ENCODE results near the gene DENND1A.

DENND1A gene

DNA sequence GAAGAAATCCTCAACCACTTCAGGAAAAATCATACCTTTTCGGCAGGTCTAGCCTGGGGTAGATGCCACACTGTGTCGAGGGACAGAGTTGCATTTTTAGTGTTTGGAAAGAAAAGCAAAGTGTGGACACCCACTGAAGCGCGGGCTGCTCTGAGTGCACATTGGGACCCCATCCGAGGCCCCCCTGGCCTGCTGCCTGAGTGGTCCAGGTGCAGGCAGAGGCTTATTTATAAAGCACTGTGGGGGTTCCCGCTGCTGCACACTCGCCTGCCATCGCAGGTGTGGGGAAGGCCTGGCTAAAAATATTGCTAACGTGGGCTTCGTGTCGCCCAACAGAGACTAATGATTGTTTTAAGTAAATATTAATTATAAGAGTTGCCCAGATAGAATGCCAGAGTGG lies 454.5 kb downstream of the DENND1A start:
- no peak for DNase-seq

DNA sequence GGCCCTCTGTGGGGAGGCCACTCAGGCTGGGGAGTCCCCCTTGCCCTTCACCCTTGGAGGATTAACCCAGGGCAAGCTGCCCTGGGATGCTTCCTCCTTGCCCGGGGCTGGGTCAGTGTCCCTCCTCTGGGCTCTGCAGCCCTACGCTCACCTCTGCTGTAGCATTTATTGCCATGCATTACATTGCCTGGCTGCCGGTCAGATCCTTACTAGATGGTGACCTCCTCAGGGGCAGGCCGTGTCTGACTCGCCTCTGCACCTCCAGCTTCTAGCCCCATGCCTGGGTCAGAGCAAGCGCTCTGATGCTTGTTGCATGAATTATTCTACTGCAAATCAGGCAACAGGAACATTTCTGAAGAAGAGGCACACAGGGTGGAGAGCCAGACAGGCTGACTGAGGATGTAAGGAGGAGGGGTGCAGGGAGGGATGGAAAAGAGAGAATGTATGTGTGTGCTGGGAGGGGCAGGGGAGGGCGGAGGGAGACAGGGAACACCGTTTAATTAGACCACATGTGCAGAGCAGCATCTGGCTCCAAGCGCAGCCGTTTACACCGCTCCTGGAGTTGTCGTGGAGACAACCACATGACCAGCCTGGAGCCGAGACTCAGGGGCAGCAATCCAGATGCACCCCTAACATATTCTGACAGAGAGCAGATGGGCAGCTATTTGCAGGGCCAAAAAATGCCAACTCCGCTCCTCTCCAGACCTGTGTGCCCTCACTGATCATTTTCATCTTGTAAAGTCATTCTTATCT lies 456.9 kb downstream of the DENND1A start:
- DNase-seq: no peak

DNA sequence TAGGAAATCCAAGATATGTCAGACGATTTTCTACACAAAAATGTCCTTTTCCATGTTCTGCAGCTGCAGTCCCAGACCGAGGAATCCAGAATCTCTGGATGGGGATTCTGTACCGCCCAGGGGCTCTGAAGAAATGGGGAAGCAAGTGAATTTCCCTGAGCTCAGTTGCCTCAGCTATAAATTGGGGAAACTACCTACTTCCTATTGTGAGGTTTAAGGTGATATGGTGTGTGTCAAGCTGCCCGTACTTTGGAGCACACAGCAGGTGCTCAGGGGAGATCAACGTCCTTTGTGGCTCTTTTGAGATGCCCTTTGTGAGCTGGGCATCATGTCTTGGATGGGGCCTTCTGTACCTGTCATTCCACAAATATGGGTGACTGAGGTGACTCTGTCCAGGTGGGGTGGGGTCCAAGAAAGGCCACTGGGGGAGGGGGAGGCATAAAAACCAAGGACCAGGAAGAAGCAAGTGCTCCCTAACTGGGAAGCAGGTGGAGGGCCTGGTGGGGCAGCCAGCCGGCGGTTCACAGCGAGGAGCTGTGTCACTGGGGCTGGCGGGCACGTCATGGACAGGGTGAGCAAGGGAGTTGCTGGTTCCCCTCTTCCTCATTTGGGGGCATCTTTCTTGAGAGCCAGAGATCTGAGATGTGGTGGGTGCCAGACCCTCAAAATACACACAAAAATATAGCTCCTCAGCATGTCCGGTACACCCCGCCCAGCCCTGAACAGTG lies 457.9 kb downstream of the DENND1A start:
- no peak for DNase-seq

DNA sequence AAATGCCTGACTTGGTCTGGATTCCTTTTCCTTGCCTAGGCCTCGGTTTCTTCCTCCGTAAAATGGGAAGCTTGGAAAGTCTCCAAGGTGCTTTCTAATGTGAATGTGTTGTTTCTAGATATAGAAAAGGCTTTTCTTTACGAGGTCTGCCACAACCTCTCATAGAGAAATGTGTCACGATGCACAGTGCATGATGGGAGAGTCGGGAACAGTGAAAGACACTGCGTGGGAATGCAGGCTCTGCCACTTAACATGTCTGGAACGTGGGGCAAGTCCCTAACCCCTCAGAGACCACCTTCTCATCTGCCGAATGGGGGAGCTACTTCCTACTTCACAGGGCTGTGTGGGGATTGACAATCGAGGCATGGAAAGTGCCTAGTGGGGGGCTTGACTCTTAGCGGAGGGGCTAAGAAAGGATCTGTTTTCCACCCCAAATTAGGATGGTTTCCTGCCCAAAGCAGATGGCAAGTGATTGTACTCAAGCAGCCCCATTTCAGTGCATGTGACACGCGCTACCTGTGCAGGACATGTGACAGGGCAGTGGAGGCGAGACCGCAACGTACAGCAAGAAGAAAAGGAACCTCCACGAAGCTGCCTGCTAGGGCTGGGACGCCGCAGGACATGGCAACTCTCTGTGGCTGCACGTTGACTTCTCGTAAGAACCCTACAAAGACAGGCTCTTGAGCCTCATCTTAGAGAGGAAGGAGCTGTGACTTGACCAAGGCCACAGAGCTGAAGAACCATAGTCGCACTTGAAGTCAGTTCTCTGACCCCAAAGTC lies 458.7 kb downstream of the DENND1A start:
- DNase-seq: no peak

DNA sequence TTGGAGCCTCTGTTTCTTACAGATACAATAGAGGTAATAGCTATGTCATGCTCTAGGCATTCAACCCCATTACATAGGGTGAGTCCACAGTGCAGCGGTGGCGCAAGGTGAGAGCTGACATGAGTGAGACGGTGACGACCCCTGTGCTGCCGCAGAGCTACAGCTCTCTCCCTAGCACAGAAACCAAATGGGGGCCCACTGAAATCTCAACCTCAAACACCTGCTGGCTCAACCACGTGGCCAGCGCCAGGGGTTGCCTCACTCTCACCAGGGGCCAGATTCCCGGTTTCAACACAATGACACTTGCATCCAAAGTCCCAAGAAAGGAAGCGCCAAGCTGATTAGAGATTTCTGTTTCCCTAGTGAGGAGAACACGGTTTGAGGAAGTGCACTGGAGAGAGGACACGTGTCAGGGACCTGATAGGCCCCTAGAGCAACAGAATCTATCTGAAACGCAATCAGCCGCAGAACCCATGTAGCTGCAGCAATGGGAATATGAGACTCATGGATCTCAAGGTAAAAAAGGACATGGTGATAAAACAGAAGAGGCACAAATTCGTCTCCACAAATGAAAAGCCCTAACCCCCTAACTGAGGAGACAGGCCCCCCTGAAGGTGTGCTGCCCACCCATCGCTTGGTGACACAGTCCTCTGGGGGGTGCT lies 459.7 kb downstream of the DENND1A start:
- DNase-seq: no peak

DNA sequence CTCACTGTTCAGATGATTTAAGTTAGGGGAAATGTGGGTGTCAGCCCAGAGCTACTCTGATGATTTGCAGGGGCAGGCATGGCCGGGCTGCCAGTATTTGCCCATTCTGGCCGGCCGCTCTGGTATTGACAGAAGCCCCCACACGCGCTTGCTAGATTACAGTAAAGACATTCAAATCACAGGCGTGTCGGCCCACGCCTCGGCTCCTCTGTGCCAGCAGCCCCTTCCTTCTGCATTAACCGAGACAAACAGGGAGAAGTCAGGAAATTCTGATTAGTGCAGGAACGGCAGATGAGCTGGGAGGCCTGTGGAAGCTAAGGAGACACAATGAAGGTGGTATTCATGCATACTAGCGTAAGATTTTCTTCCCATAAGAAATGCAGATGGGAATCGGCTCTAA lies 460.6 kb downstream of the DENND1A start:
- no peak for DNase-seq

DNA sequence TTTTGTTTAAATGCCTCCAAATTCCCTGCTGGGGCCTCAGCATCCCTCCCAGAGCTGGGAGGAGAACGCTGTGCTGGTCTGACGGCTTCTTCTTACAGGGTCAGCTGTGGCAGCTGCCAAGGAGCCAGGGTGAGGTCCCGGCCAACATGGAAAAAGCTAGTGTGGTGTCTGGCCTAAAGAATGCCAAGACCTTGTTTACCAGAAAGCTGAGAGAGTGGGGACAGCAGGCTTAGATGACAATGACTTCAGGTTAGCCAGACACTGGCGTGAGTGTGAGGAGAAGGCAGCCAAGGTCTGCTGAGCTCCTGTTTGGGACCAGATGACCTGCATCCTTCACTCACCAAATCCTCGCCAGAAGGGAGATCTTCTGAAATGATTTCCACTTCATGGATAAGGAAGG lies 461.4 kb downstream of the DENND1A start:
- no peak for DNase-seq

DNA sequence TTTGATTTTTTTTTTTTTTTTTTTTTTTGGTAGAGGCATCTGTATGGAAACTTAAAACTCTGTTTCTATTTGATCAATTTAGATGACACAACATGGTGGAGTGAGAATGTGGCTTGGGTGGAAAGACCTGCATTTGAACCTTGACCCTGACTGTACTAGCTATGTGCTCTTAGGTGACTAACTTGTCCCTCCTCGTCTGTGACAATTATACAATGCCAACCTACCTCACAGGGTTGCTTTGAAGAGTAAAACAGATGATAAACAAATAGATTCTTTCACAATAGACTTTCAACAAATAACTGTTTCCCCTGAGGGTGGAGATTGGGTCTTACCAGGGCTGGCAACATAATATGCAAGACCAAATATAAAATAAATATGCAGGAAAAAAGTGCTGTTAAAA lies 464.6 kb downstream of the DENND1A start:
- no peak for DNase-seq

DNA sequence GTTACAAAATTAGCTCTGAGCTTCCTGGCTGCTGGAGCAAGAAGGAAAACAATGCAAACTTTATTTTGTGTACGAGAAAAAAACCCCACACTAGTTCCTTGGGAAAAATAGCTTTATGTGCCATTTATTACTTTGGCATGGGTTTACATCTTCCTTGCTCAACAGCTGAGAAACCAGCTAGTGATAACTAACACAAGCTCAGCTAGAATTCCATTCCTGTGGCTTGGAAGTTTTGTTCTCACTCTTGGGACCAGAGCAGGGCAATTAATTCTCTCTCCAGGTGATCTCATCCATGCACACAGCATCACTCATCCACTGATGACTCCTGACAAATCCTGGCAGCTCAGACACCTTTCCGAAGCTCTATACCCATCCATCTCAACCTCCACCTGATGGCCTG lies 469.8 kb downstream of the DENND1A start:
- no peak for DNase-seq

DNA sequence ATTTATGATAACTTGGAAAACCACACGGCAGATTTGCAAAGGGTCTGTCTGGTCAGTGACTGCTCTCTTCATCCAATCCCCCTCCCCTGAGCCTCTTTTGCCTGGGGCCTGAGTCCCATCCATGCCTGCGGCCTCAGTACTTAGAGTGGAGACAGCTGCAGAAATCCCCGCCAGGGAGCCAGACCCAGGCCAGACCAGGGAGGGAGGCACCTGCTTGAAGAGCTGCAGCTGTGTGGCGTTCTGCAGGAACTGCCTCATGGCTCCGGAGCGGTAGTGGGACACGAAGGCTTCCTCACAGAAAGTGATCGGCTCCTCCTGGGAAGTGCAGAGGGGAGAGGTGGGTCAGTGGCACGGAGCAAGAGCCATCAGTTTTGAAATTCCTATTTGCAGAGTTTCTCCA lies 472.3 kb downstream of the DENND1A start:
- DNase-seq: no peak

DNA sequence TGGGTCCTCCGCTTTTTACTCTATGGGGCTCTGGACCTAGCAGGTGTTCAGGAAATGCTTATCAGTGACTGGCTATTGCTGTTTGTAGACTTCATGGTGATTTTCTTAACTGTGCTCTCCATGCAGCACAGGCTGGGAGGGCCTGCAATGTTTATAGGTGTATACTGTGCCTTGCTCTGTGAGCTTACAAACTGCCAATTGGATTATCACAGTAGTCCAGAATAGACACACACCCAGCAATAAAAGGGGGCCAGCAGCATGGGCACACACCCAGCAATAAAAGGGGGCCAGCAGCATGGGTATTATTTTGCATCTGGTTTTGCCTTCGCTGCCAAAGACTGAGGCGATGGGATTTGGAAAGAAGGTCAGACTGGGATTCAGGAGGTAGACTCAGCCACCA lies 473.9 kb downstream of the DENND1A start:
- no peak for DNase-seq

DNA sequence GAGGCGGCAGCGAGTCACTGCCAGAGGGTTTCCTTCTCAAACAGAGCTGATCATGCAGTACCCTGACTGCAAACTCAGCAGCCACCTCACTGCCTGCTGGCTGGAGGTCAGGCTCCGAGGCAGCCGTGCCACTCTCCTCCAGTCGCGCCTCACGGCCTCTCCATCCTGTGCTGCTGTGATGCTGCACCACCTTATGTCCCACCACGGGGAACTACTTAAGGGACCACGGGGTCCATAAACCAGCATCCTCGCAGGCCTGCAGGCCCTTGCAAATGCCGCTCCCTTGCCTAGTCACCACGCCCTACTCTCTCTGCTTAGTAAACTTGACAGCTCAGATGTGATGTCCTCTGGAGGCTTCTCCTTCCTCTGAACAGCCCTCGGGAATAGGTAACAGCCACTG lies 474.7 kb downstream of the DENND1A start:
- DNase-seq: no peak

DNA sequence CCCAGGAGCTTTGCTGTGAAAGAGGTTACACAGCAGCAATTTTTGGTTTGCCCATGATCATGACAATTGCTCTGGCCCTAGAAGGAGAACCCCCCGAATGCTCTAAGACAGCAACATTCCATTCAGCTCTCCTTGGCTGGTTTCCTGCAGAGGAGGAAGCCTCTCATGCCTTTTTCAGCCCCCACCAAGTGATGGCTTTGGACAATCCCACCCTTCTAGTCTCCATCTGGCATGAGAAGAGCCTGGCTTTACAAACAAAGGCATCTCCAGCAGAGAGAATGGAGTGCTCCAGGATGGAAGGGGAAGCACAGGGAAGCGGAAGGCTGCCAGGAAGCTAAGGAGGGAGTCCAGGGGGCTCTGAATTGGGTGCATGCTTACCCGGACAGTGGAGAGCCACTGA lies 475.6 kb downstream of the DENND1A start:
- DNase-seq: no peak

DNA sequence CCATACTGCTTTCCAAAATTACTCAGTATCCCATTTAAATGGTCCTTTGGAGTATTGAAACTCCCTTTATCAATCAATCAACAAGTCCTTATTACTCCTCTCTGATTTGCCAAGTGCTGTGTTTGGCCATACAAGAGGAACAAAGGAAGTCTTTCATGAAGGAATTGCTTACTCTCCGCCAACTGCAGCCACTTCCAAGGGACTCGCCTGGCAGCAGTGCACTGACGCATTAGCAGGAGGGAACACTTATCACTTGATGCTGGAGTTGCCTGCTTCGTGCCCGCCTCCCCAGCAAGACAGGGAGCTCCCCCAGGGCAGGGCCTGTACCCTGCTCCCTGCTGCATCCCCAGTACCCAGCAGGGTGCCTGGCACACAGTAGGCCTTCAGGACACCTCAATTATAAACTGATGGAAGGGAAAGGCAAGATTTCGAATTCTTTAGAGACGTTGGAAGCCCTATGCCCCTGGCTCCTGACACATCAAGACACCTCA lies 476.1 kb downstream of the DENND1A start:
- no peak for DNase-seq

DNA sequence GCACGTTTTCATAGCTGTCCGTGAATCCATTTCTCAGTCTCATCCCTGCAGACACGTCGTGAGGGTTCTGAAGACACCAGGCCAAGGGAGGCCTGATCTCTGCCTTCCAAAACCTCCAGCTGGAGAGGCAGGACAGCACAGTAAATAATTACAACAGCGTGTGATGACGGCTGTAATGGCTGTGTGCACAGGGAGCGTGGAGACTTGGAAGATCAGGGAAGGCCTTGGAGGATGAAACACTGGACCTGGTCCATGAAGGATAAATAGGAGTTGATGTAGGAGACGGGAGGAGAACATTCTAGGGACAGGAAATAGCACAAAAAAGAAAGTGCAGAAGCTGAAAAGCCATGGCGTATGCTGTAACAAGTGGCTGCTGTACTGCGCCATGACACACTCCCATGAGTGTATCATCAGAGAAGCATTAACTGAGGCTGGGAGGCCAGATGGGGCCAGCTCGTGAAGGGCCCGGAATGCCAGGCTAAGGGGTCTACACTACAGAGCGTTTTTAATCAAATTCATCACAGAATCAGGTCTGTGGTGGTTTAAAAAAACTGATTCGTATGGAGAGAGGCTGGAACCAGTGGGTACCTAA lies 476.8 kb downstream of the DENND1A start:
- DNase-seq: no peak

DNA sequence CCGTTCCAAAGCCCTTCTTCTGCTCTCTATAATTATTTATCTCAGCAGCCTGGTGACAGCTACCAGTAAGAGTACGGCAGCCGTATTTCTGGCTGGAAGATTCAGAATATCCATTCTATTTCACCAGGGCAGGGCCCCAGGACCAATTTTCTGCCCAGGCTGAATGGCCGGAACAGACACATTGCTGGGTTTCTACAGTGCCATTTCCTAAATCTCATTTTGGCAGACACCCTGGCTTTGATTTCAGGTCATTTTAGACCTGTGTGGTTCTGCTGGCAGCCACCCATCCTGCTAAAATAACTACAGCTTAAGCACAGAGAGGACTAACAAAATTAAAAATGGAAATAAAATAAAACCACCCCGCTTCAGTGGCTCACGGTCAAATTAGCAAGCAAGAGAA lies 478.9 kb downstream of the DENND1A start:
- DNase-seq: no peak

DNA sequence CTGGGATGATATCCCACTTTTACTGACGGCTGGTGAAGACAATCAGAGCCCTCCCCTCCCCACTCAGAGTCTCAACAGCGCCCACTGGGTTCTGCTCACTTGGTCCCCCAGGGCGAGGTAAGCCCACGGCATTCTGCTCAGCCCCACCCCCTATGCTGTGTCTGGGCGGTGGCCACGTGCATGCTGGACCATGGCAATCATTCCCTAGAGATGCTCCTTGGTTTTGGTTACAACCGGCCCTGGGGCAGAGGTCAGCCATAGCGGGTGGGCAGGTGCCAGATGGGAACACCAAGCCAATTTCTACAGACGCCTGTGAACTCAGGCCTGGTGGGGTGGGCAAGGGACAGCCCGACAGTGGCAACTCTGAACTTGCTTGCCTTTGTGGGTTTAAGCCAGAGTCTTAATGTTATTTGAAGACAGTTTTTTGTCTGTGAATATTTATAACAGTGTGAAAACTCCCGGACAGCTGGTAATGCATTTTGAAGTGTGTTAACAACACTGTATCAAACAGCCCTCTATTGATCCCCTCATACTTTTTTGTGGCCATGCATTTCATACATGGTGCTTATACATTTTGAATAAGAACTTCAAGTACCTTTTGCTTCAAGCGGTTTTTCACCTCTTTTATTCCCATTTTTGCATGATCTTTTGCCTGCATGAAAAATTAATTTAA lies 479.7 kb downstream of the DENND1A start:
- DNase-seq: no peak

DNA sequence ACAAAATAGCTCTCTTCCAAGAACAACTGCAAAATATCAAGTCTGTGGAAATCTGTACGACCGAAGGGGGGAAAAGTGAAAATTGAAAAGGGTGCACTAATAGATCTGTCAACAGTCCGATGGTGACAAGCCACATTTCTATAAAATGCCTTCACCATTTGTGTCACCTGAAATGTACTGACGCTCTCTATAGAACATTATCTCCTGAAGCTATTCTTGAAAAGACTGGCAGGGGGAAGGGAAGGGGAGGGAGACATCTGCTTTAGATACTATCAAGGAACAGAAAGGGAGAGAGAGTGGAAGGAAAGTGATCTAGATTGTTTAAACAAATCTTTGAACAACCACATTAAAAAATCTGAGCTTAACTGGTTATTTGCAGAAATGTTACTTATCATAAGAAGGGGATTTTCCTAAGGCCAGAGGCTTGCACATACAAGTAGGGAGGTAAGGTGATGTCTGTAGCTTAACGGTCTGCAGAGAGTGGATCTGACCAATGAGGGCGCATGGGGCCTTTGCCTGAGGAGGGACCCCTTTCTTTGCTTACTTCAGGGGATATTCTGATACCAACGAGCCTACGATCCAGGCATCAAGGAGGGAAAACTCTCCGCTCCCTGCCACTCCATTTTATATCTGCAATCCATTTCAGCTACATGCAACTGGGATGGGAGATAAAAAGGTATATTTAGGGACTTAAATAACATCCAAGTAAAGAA lies 481.8 kb downstream of the DENND1A start:
- no peak for DNase-seq

DNA sequence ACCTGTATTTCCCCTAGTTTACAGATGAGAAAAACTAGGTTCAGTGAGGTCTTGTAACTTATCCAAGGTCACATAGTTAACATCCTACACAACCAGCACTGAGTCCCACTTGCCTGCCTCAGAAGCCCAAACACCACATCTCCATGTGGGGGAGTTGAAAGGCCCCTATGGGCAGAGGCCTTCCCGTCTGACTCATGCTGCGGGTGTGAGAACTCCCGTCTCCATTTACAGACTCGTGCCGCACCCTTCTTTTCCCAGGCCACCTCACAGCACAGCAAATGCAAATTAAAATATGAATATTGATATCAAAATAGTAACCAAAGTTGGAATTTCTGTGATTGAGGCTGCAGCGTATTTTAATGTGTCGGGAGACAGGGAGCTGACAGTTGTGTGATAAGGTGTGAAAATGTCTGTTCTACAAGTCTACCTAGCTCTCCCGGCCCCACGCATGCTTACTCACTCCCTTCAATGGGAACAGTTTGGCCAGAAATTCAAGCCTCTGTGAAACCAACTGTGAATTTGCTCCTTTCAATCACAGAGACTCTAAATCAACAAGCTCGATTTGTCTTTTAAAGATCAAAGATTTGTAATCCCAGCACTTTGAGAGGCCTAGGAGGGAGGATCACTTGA lies 483.8 kb downstream of the DENND1A start:
- no peak for DNase-seq

DNA sequence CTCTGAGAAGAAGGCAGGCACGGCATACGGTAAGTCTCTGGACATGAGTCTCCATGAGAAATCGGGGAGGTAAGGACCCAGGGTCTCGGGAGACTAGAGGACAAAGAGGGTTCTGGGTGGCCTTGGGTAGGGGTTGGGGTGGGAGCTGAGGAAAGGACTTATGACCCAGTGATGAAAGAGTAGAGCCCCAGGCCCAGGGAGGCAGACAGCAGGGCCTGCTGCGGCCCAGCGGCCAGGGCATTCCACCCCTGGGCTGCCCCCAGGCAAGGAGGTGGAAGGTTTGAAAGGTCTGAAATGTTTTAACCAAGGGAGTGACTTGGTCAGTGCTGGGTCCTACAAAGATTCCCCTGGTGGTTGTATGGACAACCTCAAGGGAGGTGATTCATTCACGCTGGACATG lies 484.8 kb downstream of the DENND1A start:
- DNase-seq: no peak

DNA sequence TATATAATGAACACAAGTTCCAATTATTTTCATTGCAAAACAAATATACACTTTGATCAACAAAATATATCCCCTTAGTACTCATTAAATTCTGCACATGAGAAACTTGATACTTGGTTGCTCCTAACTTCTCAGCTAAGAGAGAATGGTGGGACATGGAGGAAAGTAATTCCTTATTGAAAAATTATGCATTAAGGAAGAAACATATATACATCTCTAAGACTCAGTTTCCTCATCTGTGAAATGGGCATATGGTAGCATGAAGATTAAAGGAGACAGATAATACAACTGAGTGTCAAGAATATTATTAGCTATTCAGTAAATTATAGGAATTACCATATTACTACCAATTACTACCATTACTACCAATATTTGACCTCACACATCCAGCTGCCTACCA lies 488.2 kb downstream of the DENND1A start:
- no peak for DNase-seq

All from CD4-positive, alpha-beta T cell treated with Interleukin-17A for 1 hour (primary cell).